Keratinocyte (primary cell): ENCODE data around the gene LCE6A.

ENCODE experiments used
- CTCF ChIP-seq, 3 experiments: IDR thresholded peaks in 1 of 3; conservative IDR thresholded peaks in 1 of 3; optimal IDR thresholded peaks in 1 of 3; 2 replicates in 2 of 3; 3 replicates in 1 of 3; pipeline versions ENCODE3 to v1.5.1; 2011; ENCODE audit warnings: low read length in 3 of 3, mild to moderate bottlenecking in 3 of 3, moderate library complexity in 2 of 3, control low read depth in 1 of 3, inconsistent platforms in 1 of 3; ENCODE audit not compliant: insufficient read depth in 2 of 3; ENCODE audit errors: extremely low read depth in 1 of 3
- EZH2 ChIP-seq: IDR thresholded peaks from one replicate; pipeline ENCODE4 v1.6.1; 2012; ENCODE audit warnings: inconsistent platforms, mild to moderate bottlenecking, low read length, moderate library complexity

- TF ChIP-seq CTCF (optimal IDR thresholded peaks at IDR 0.05 in 1 of 3, IDR thresholded peaks at IDR 0.05 in 1 of 3, conservative IDR thresholded peaks at IDR 0.05 in 1 of 3; ENCODE audit: extremely low read depth in 1 of 3, insufficient read depth in 2 of 3, low read length in 3 of 3) (no peak), EZH2 (no peak)
Observed at GRCh38 chr1:152858062-152858461, 15.4 kb downstream of the LCE6A start.
